ENCODE results near the gene LLGL2. TPM values are rescaled to one million over a fixed set of nuclear protein-coding genes. Genes with fewer than 3 reads are reported as not detected.

LLGL2 gene
- total and polyA plus RNA-seq, 2 experiments from 2014 or later = 35.2 to 40.3 TPM

GRCh38 chr17:75478508-75478907, 47.0 kb upstream of the LLGL2 start:
- peak in 1 of 2 donors; percentile 57 for DNase-seq (ENCODE audit: low read depth in 1 of 2, low spot score in 1 of 2)
- Histone ChIP-seq H3K27ac (peak overlapping the region; percentile 85), H3K36me3 (no peaks in the 10 kb centered on the region)

DNA sequence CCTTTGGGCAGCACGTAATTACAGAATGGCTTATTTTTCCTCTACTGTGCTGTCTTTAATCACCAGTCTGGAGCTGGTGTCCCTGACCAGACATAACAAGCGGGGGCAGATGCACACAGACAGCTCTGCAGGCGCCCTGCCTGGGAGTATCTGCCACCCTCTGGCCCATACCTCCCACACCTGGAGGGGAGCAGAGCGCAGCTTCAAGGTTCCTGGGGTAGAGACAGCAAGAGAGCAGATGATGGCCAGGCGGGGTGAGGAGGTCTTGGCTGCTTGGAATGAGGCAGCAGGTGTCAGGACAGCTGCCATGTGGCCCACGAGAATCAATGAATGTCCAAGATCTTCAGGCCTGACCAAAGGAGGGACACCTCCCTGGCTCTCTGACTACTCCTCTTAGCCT, 45.2 kb upstream of the LLGL2 start:
- no peaks in the 10 kb centered on the region for H3K9me3 ChIP-seq (ENCODE audit: low read depth)
- no peak overlapping the region for H3K4me3 ChIP-seq
- no peaks in the 10 kb centered on the region for H3K36me3 ChIP-seq
- TF ChIP-seq CTCF (IDR thresholded peaks at IDR 0.05; ENCODE audit: low read depth, low read length) = no peak
- H3K27ac ChIP-seq = peak overlapping the region; percentile 17
- no peak for DNase-seq (ENCODE audit: low read depth in 1 of 2, low spot score in 1 of 2)
- peaks cover 35% of the 10 kb centered on the region for H3K4me1 ChIP-seq (ENCODE audit: low read depth)
- H3K27me3 ChIP-seq = no peaks in the 10 kb centered on the region

More at GRCh38 chr17:75478508-75478907, 47.0 kb upstream of the LLGL2 start:
- H3K4me1 ChIP-seq (ENCODE audit: low read depth) = peaks cover 43% of the 10 kb centered on the region
- no peaks in the 10 kb centered on the region for H3K9me3 ChIP-seq (ENCODE audit: low read depth)
- no peak for TF ChIP-seq CTCF (IDR thresholded peaks at IDR 0.05; ENCODE audit: low read depth, low read length)
- H3K27me3 ChIP-seq = no peaks in the 10 kb centered on the region
- no peak overlapping the region for H3K4me3 ChIP-seq

DNA sequence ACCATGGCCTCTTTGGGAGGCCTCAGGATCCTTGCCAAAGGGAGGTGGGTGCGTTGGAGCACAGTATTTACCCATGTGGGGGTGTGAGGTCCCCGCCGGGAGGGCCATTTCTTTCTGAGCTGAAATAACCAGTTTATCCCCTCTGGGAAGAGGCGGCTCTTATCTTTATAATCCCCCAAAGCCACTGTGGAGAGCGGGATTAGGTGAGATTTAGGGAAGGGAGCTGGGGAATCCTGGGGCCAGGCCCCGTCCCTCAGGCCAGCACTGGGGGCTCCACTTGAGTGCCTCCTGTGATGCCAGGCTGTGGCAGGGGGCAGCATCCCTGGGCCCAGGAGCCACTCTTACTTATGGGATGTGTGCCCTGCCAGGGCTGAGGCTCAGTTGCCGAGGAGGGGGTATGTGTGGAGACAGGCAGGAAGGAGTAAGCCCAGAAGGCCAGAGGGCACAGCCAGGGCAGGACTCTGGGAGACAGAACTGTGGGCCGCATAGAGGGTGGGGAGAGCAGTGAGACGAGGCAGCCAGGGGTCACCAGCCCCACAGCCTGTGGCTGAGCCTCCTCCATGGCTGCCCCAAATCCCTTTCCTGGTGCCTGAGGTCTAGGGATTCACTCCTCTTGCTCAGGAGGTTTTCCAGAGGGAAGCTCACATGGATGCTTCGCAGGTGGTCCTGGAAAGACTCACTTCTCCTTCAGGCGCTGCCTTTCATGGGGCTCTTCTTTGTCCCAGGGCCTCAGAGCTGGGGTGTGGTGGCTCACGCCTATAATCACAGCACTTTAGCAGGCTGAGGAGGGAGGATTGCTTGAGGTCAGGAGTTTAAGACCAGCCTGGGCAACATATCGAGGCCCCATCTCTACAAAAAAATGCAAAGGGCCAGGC, 44.1 kb upstream of the LLGL2 start:
- Histone ChIP-seq H3K36me3 (no peaks in the 10 kb centered on the region), H3K4me3 (no peak overlapping the region), H3K27ac (peak overlapping the region; percentile 69), H3K4me1 (ENCODE audit: low read depth) (peaks cover 23% of the 10 kb centered on the region), H3K9me3 (ENCODE audit: low read depth) (no peaks in the 10 kb centered on the region), H3K27me3 (no peaks in the 10 kb centered on the region)
- no peak for TF ChIP-seq CTCF (IDR thresholded peaks at IDR 0.05; ENCODE audit: low read depth, low read length)
- DNase-seq (ENCODE audit: low read depth in 1 of 2, low spot score in 1 of 2) = no peak

DNA sequence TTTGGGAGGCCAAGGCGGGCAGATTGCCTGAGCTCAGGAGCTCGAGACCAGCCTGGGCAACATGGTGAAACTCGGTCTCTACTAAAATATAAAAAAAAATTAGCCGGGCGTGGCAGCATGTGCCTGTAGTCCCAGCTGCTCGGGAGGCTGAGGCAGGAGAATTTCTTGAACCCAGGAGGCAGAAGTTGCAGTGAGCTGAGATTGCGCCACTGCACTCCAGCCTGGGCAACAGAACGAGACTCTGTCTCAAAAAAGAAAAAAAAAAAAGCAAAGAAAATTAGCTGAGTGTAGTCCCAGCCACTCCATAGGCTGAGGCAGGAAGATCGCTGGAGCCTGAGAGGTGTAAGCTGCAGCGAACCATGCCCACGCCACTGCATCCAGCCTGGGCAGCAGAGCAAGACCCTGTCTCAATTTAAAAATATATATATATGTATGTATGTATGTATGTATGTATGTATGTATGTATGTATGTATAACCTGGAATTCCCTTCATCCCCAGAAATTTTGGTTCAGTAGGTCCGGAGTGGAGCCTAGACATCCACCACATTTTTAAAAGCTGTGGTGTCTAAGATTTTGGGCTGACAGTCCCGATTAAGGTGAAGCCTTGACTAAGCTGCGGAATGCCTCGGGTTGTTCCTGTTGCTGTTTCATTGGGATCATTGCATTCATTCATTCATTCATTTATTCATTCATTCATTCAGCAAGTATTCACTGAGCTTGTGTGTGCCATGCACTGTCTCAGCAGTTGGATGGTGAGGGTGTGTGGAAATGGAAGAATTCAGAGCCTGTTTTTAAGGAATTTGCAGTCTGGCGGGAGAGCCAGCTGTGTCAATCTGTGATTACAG, 43.2 kb upstream of the LLGL2 start:
- Histone ChIP-seq H3K36me3 (no peaks in the 10 kb centered on the region), H3K27me3 (no peaks in the 10 kb centered on the region), H3K4me1 (ENCODE audit: low read depth) (peaks cover 14% of the 10 kb centered on the region), H3K4me3 (no peak overlapping the region), H3K27ac (peak overlapping the region; percentile 69), H3K9me3 (ENCODE audit: low read depth) (no peaks in the 10 kb centered on the region)
- TF ChIP-seq CTCF (IDR thresholded peaks at IDR 0.05; ENCODE audit: low read depth, low read length) = no peak
- no peak for DNase-seq (ENCODE audit: low read depth in 1 of 2, low spot score in 1 of 2)

- Histone ChIP-seq H3K4me1 (ENCODE audit: low read depth) (no peaks in the 10 kb centered on the region), H3K36me3 (no peaks in the 10 kb centered on the region), H3K4me3 (no peak overlapping the region), H3K27ac (no peak overlapping the region), H3K27me3 (no peaks in the 10 kb centered on the region), H3K9me3 (ENCODE audit: low read depth) (no peaks in the 10 kb centered on the region)
- no peak for DNase-seq (ENCODE audit: low read depth in 1 of 2, low spot score in 1 of 2)
- no peak for TF ChIP-seq CTCF (IDR thresholded peaks at IDR 0.05; ENCODE audit: low read depth, low read length)
These were observed 39.8 kb upstream of the LLGL2 start for GRCh38 chr17:75485688-75486087.

All from cardiac muscle cell (in vitro differentiated cells and primary cell).